HG03342 (cell line): ENCODE measurements around the gene CASP2.
A peak's percentile ranks its signal among the peaks of the same experiment; 100 is the strongest.

ENCODE experiments used
- ATAC-seq: cut with Tn5 transposase; IDR thresholded peaks from one replicate; pipeline ENCODE4 v1.9.1; 2021; ENCODE audit warnings: mild to moderate bottlenecking, moderate library complexity; ENCODE audit not compliant: unreplicated experiment

Gene CASP2

GRCh38 chr7:143287935-143288826, at the start of gene CASP2:
Gene CASP2 (plus strand): TSS chr7:143288351. CDS start chr7:143288456, 105 bp downstream.
- ATAC-seq, result peak; percentile 90

GRCh38 chr7:143239813-143240212, 48.3 kb upstream of the CASP2 start:
- no peak for ATAC-seq

- peak; percentile 96 for ATAC-seq
These were observed 47.6 kb upstream of the CASP2 start for GRCh38 chr7:143240291-143241168.

- no peak for ATAC-seq
These were observed 45.8 kb upstream of the CASP2 start for GRCh38 chr7:143242306-143242705.

GRCh38 chr7:143243111-143243510, 45.0 kb upstream of the CASP2 start:
- ATAC-seq, result no peak

- ATAC-seq, result no peak
These were observed 44.5 kb upstream of the CASP2 start for GRCh38 chr7:143243614-143244013.

GRCh38 chr7:143244321-143244720, 43.8 kb upstream of the CASP2 start:
- ATAC-seq, result no peak

- no peak for ATAC-seq
These were observed 43.0 kb upstream of the CASP2 start for GRCh38 chr7:143245123-143245522.

GRCh38 chr7:143247372-143247771, 40.8 kb upstream of the CASP2 start:
- ATAC-seq, result no peak

- ATAC-seq, result no peak
These were observed 39.3 kb upstream of the CASP2 start for GRCh38 chr7:143248761-143249354.

- no peak for ATAC-seq
These were observed 38.0 kb upstream of the CASP2 start for GRCh38 chr7:143250199-143250598.

GRCh38 chr7:143250822-143251221, 37.3 kb upstream of the CASP2 start:
- no peak for ATAC-seq

GRCh38 chr7:143252006-143252405, 36.1 kb upstream of the CASP2 start:
- no peak for ATAC-seq

GRCh38 chr7:143255564-143255963, 32.6 kb upstream of the CASP2 start:
- ATAC-seq, result no peak

- peak; percentile 16 for ATAC-seq
These were observed 31.8 kb upstream of the CASP2 start for GRCh38 chr7:143256325-143256724.

GRCh38 chr7:143256932-143257331, 31.2 kb upstream of the CASP2 start:
- peak; percentile 84 for ATAC-seq

GRCh38 chr7:143257501-143257900, 30.6 kb upstream of the CASP2 start:
- no peak for ATAC-seq

- peak; percentile 27 for ATAC-seq
These were observed 29.3 kb upstream of the CASP2 start for GRCh38 chr7:143258831-143259230.

GRCh38 chr7:143259765-143260164, 28.4 kb upstream of the CASP2 start:
- no peak for ATAC-seq

- ATAC-seq, result no peak
These were observed 26.2 kb upstream of the CASP2 start for GRCh38 chr7:143261901-143262300.
